ENCODE data around the gene ELF5. TPM values are rescaled to one million over a fixed set of nuclear protein-coding genes. Genes with fewer than 3 reads are reported as not detected.

ELF5 gene
- total RNA-seq, 1 donor from 2014 or later = not detected

- Histone ChIP-seq H3K27ac (no peak overlapping the region), H3K9me3 (no peaks in the 10 kb centered on the region), H3K4me1 (no peaks in the 10 kb centered on the region), H3K36me3 (no peaks in the 10 kb centered on the region), H3K27me3 (no peaks in the 10 kb centered on the region), H3K4me3 (no peak overlapping the region)
- TF ChIP-seq POLR2A (IDR thresholded peaks at IDR 0.05) (no peak), POLR2AphosphoS5 (IDR thresholded peaks at IDR 0.05; ENCODE audit: insufficient read depth in 1 of 2, low read depth in 1 of 2) (no peak), CTCF (IDR thresholded peaks at IDR 0.05) (no peak)
- intact Hi-C loops (cut with DNase I) = no loop called here
- DNase-seq (ENCODE audit: extremely low spot score in 2 of 2) = no peak
Measured at GRCh38 chr11:34510218-34510617, 3.4 kb downstream of the ELF5 start.

GRCh38 chr11:34509336-34509876 lies 4.2 kb downstream of the ELF5 start:
- no peak for TF ChIP-seq POLR2AphosphoS5 (IDR thresholded peaks at IDR 0.05; ENCODE audit: insufficient read depth in 1 of 2, low read depth in 1 of 2)
- TF ChIP-seq POLR2A (IDR thresholded peaks at IDR 0.05) = no peak
- TF ChIP-seq CTCF (IDR thresholded peaks at IDR 0.05) = no peak
- Histone ChIP-seq H3K27me3 (no peaks in the 10 kb centered on the region), H3K4me3 (no peak overlapping the region), H3K4me1 (no peaks in the 10 kb centered on the region), H3K27ac (no peak overlapping the region), H3K9me3 (no peaks in the 10 kb centered on the region), H3K36me3 (no peaks in the 10 kb centered on the region)
- intact Hi-C loops (cut with DNase I) = no loop called here
- no peak for DNase-seq (ENCODE audit: extremely low spot score in 2 of 2)

GRCh38 chr11:34508524-34508923 lies 5.1 kb downstream of the ELF5 start:
- Histone ChIP-seq H3K9me3 (no peaks in the 10 kb centered on the region), H3K27ac (no peak overlapping the region), H3K4me1 (no peaks in the 10 kb centered on the region), H3K36me3 (no peaks in the 10 kb centered on the region), H3K4me3 (no peak overlapping the region), H3K27me3 (no peaks in the 10 kb centered on the region)
- DNase-seq (ENCODE audit: extremely low spot score in 2 of 2) = no peak
- intact Hi-C loops (cut with DNase I) = no loop called here
- TF ChIP-seq POLR2A (IDR thresholded peaks at IDR 0.05) (no peak), POLR2AphosphoS5 (IDR thresholded peaks at IDR 0.05; ENCODE audit: insufficient read depth in 1 of 2, low read depth in 1 of 2) (no peak), CTCF (IDR thresholded peaks at IDR 0.05) (no peak)

GRCh38 chr11:34507610-34508009 lies 6.0 kb downstream of the ELF5 start:
- no peak for DNase-seq (ENCODE audit: extremely low spot score in 2 of 2)
- Histone ChIP-seq H3K36me3 (no peaks in the 10 kb centered on the region), H3K27me3 (no peaks in the 10 kb centered on the region), H3K9me3 (no peaks in the 10 kb centered on the region), H3K4me1 (no peaks in the 10 kb centered on the region), H3K27ac (no peak overlapping the region), H3K4me3 (no peak overlapping the region)
- intact Hi-C loops (cut with DNase I) = no loop called here
- TF ChIP-seq POLR2AphosphoS5 (IDR thresholded peaks at IDR 0.05; ENCODE audit: insufficient read depth in 1 of 2, low read depth in 1 of 2) (no peak), CTCF (IDR thresholded peaks at IDR 0.05) (no peak), POLR2A (IDR thresholded peaks at IDR 0.05) (no peak)

- Histone ChIP-seq H3K36me3 (no peaks in the 10 kb centered on the region), H3K9me3 (no peaks in the 10 kb centered on the region), H3K27me3 (no peaks in the 10 kb centered on the region), H3K27ac (no peak overlapping the region), H3K4me3 (no peak overlapping the region), H3K4me1 (no peaks in the 10 kb centered on the region)
- no peak for TF ChIP-seq CTCF (IDR thresholded peaks at IDR 0.05)
- TF ChIP-seq POLR2A (IDR thresholded peaks at IDR 0.05) = no peak
- no peak for TF ChIP-seq POLR2AphosphoS5 (IDR thresholded peaks at IDR 0.05; ENCODE audit: insufficient read depth in 1 of 2, low read depth in 1 of 2)
- intact Hi-C loops (cut with DNase I) = no loop called here
- DNase-seq (ENCODE audit: extremely low spot score in 2 of 2) = no peak
Measured at GRCh38 chr11:34507156-34507555, 6.4 kb downstream of the ELF5 start.
